HepG2 (cell line): ENCODE results near the gene TPP2. TPM values are rescaled to one million over a fixed set of nuclear protein-coding genes. Genes with fewer than 3 reads are reported as not detected.

Experiments
- ATAC-seq: fragments of 200-7000 bp; cut with Tn5 transposase; 3 replicates; pipeline ENCODE4 v1.9.1; 2020; ENCODE audit warnings: mild to moderate bottlenecking, moderate library complexity
- BruUV-seq: library from RNA; stranded (reverse); fragments of 400-500 nt; replicated peaks from 2 replicates; lab custom pipeline; 2021; lab: Mats Ljungman, UMichigan
- CTCF ChIA-PET: fragments of 300-600 bp; formaldehyde crosslinking; extraction: SDS; loops from one replicate; lab custom pipeline; 2021; ENCODE audit warnings: low total read pairs, inconsistent platforms, low intra/inter-chr PET ratio; lab: Yijun Ruan, JAX
- POLR2A ChIA-PET: fragments of 350-600 bp; sonication (Branson Sonifier 250); formaldehyde crosslinking; loops from one replicate; lab custom pipeline; 2020; ENCODE audit warnings: antibody characterized with exemption, inconsistent platforms; lab: Yijun Ruan, JAX
- DNase-seq: peaks from one replicate; pipeline ENCODE4 v3.0.0-alpha.2; 2015; ENCODE audit warnings: low spot score
- FAIRE-seq: peaks from 3 replicates; lab custom pipeline; 2011; peaks lifted over from hg19 to GRCh38; lab: Jason Lieb, UNC
- H2AFZ ChIP-seq: one replicate; pipeline ENCODE4 v1.6.1; 2011; ENCODE audit warnings: low read length, inconsistent platforms
- H3K27ac ChIP-seq: fragments of 300-600 bp; 3 replicates; pipeline ENCODE4 v1.8.0; 2011; ENCODE audit warnings: mixed run types, mild to moderate bottlenecking, mixed read lengths, low read length, inconsistent platforms; ENCODE audit not compliant: insufficient read depth; ENCODE audit errors: extremely low read length
- H3K27me3 ChIP-seq, 2 experiments: fragments of 200-600 bp in 1 of 2; 2 replicates in 1 of 2; 3 replicates in 1 of 2; pipeline versions ENCODE4 v1.6.0 to v1.8.0; 2011; ENCODE audit warnings: low read length in 2 of 2, mild to moderate bottlenecking in 2 of 2, moderate library complexity in 2 of 2, inconsistent platforms in 1 of 2; ENCODE audit not compliant: insufficient read depth in 2 of 2, control insufficient read depth in 1 of 2
- H3K36me3 ChIP-seq, 2 experiments: fragments of 200-600 bp in 1 of 2; replicated peaks in 1 of 2; 2 replicates in 1 of 2; 3 replicates in 1 of 2; pipeline versions ENCODE4 v1.5.1 to v1.8.0; 2011; ENCODE audit warnings: low read length in 2 of 2, inconsistent platforms in 1 of 2; ENCODE audit not compliant: insufficient read depth in 2 of 2, control insufficient read depth in 1 of 2
- H3K4me1 ChIP-seq: 2 replicates; pipeline ENCODE4 v1.5.1; 2012; ENCODE audit warnings: low read length, inconsistent platforms; ENCODE audit not compliant: insufficient read depth
- H3K4me2 ChIP-seq: 2 replicates; pipeline ENCODE4 v1.6.0; 2011; ENCODE audit warnings: low read depth, low read length, inconsistent platforms
- H3K4me3 ChIP-seq, 3 experiments: fragments of 200-600 bp in 1 of 3; sonication (generic), shearing (Covaris generic) in 1 of 3; replicated peaks in 1 of 3; 2 replicates each; pipeline ENCODE4 v1.5.1; 2011 to 2016; ENCODE audit warnings: low read length in 3 of 3, inconsistent platforms in 2 of 3, low read depth in 2 of 3, mild to moderate bottlenecking in 2 of 3, control low read depth in 1 of 3, mixed read lengths in 1 of 3; ENCODE audit not compliant: insufficient read depth in 1 of 3
- H3K79me2 ChIP-seq: one replicate; pipeline ENCODE4 v1.6.1; 2011; ENCODE audit warnings: low read length, inconsistent platforms; ENCODE audit not compliant: insufficient read depth
- H3K9ac ChIP-seq: 2 replicates; pipeline ENCODE4 v1.6.0; 2011; ENCODE audit warnings: mild to moderate bottlenecking, low read depth, low read length, inconsistent platforms; ENCODE audit not compliant: insufficient read depth
- H3K9me3 ChIP-seq: 2 replicates; pipeline ENCODE4 v1.5.1; 2012; ENCODE audit warnings: mild to moderate bottlenecking, low read length
- H4K20me1 ChIP-seq: 2 replicates; pipeline ENCODE4 v1.6.0; 2011; ENCODE audit warnings: inconsistent platforms, mild to moderate bottlenecking, low read length, moderate library complexity; ENCODE audit not compliant: insufficient read depth
- AGO2 ChIP-seq: fragments of 200-400 bp; formaldehyde crosslinking; optimal IDR thresholded peaks from 2 replicates; pipeline ENCODE3; 2017; ENCODE audit warnings: mild to moderate bottlenecking, low read depth, low read length, moderate library complexity
- ARID2 ChIP-seq: sonication (generic); formaldehyde crosslinking; IDR thresholded peaks from 2 replicates; pipeline ENCODE4 v1.8.1; 2022; ENCODE audit warnings: mild to moderate bottlenecking, missing genetic modification reagents, borderline replicate concordance
- ELF3 ChIP-seq: IDR thresholded peaks from 2 replicates; pipeline ENCODE4 v1.6.1; 2016; ENCODE audit warnings: missing genetic modification reagents, missing compliant biosample characterization
- HMGXB4 ChIP-seq, 2 experiments: sonication (generic) in 1 of 2; formaldehyde crosslinking in 1 of 2; IDR thresholded peaks; 2 replicates each; pipeline versions ENCODE4 v1.4.0 to v1.6.1; 2018 to 2020; ENCODE audit warnings: missing genetic modification reagents in 2 of 2, borderline replicate concordance in 1 of 2, low read depth in 1 of 2, mild to moderate bottlenecking in 1 of 2, missing biosample characterization in 1 of 2
- HOXA9 ChIP-seq: sonication (generic); formaldehyde crosslinking; IDR thresholded peaks from 2 replicates; pipeline ENCODE4 v1.8.1; 2022; ENCODE audit warnings: missing genetic modification reagents, mild to moderate bottlenecking, moderate library complexity, borderline replicate concordance
- ISX ChIP-seq: sonication (generic); formaldehyde crosslinking; conservative IDR thresholded peaks from 2 replicates; pipeline ENCODE4 v1.5.0; 2020; ENCODE audit warnings: missing genetic modification reagents
- MLLT10 ChIP-seq: sonication (generic); formaldehyde crosslinking; IDR thresholded peaks from 2 replicates; pipeline ENCODE4 v1.4.0; 2020; ENCODE audit warnings: missing genetic modification reagents
- NR0B2 ChIP-seq: sonication (generic); formaldehyde crosslinking; IDR thresholded peaks from 2 replicates; pipeline ENCODE4 v1.4.0; 2020; ENCODE audit warnings: mild to moderate bottlenecking, missing genetic modification reagents
- PHF5A ChIP-seq: IDR thresholded peaks from one replicate; pipeline ENCODE4 v1.6.1; 2018; ENCODE audit warnings: low read depth, missing genetic modification reagents; ENCODE audit not compliant: unreplicated experiment
- POGK ChIP-seq: sonication (generic); formaldehyde crosslinking; conservative IDR thresholded peaks from 2 replicates; pipeline ENCODE4 v1.8.0; 2022; ENCODE audit warnings: mild to moderate bottlenecking, moderate library complexity, missing genetic modification reagents
- POLR2AphosphoS2 ChIP-seq: IDR thresholded peaks from 2 replicates; pipeline ENCODE4 v1.6.1; 2011; ENCODE audit warnings: low read depth, low read length, improper control_type of control experiment
- RAD51 ChIP-seq: fragments of 450-650 bp; IDR thresholded peaks from 2 replicates; pipeline ENCODE4 v1.6.1; 2016; ENCODE audit warnings: borderline replicate concordance
- THAP8 ChIP-seq: sonication (generic); formaldehyde crosslinking; IDR thresholded peaks from 2 replicates; pipeline ENCODE4 v1.5.1; 2020; ENCODE audit warnings: missing genetic modification reagents, mild to moderate bottlenecking, borderline replicate concordance
- ZNF12 ChIP-seq: sonication (generic); formaldehyde crosslinking; IDR thresholded peaks from 2 replicates; pipeline ENCODE4 v1.5.0; 2020; ENCODE audit warnings: missing genetic modification reagents
- ZNF235 ChIP-seq: sonication (generic); formaldehyde crosslinking; IDR thresholded peaks from 2 replicates; pipeline ENCODE4 v1.8.1; 2023; ENCODE audit warnings: mild to moderate bottlenecking, missing genetic modification reagents, borderline replicate concordance
- ZNF30 ChIP-seq: sonication (generic); formaldehyde crosslinking; IDR thresholded peaks from 2 replicates; pipeline ENCODE4 v1.5.0; 2020; ENCODE audit warnings: mild to moderate bottlenecking, missing genetic modification reagents
- ZNF512 ChIP-seq: sonication (generic); formaldehyde crosslinking; IDR thresholded peaks from 2 replicates; pipeline ENCODE4 v1.4.0; 2020; ENCODE audit warnings: mild to moderate bottlenecking, missing genetic modification reagents
- WGBS: methylation state at CpG from one replicate; pipeline ENCODE4 v1.1.6; 2017; ENCODE audit warnings: low lambda C conversion rate; 5-methylcytosine and 5-hydroxymethylcytosine counted together
- in situ Hi-C: cut with HindIII; loops from 2 replicates; pipeline ENCODE4 v1.10.0; 2017; ENCODE audit warnings: low pct_unique_long_range_greater_than_20kb; ENCODE audit not compliant: extremely low pct_ligation_motif_present
- intact Hi-C: fragments of 100-400 bp; cut with micrococcal nuclease; formaldehyde crosslinking; loops from one replicate; pipeline ENCODE4 v1.10.0; 2022; ENCODE audit not compliant: unreplicated experiment
- polyA plus RNA-seq, 8 experiments: library from polyadenylated mRNA; depleted of rRNA in 3 of 8; stranded (reverse) in 7 of 8; unstranded in 1 of 8; fragments of >200 nt; fragmentation: Illumina TruSeq in 4 of 8; extraction: Trizol in 4 of 8; gene quantifications; 2 replicates each; pipeline versions ENCODE4 v1.2.1 to v1.2.3, GENCODE V29; 2011 to 2016; ENCODE audit warnings: low read depth in 4 of 8, missing spikeins in 1 of 8, mixed read lengths in 1 of 8; ENCODE audit not compliant: insufficient read depth in 1 of 8
- total RNA-seq, 5 experiments: library from RNA; depleted of rRNA; stranded (reverse); fragments of >200 nt; fragmentation: Illumina TruSeq; extraction: Trizol; gene quantifications; 2 replicates each; pipeline ENCODE4 v1.2.3, GENCODE V29; 2016; ENCODE audit warnings: low read depth in 1 of 5

TPP2 gene
- total and polyA plus RNA-seq, 2 of the 13 experiments (the other 11 are each of a cell fraction or from before 2014, with no cell fraction given) = 16.4 to 52.1 TPM

- ChIA-PET CTCF (no interaction called here), POLR2A (no interaction called here)
- Histone ChIP-seq H3K4me3 (no peak overlapping the region), H3K27ac (no peak overlapping the region), H3K36me3 (no peaks in the 10 kb centered on the region), H3K4me1 (peaks cover 12% of the 10 kb centered on the region), H3K9ac (no peak overlapping the region), H2AFZ (no peak overlapping the region), H3K79me2 (no peaks in the 10 kb centered on the region), H3K27me3 (0 out of 5 replicates have a peak, but pooled peaks cover 0 to 2% of the 10 kb centered on the region in 2 experiments), H3K9me3 (no peaks in the 10 kb centered on the region), H4K20me1 (no peaks in the 10 kb centered on the region), H3K4me2 (no peak overlapping the region)
- in situ Hi-C loops = loop anchor here (25.0 kb wide), 3 partner anchors 427 to 777 kb away; no protein-coding TSS in a partner anchor
- ATAC-seq = no peak
- 7% methylated on average over 4 of the region's 4 CpGs for WGBS
- intact Hi-C loops = no loop called here
- no peak for DNase-seq
- BruUV-seq = no TSS peak
- FAIRE-seq = no peak
- TF ChIP-seq ELF3 (CRISPR knock-in tag) (no peak), POLR2AphosphoS2 (no peak), THAP8 (CRISPR knock-in tag) (no peak), HOXA9 (CRISPR knock-in tag) (no peak), AGO2 (no peak), NR0B2 (CRISPR knock-in tag) (no peak), ZNF512 (no peak), PHF5A (CRISPR knock-in tag) (no peak), ISX (CRISPR knock-in tag) (no peak), ARID2 (CRISPR knock-in tag) (no peak), POGK (CRISPR knock-in tag) (no peak), HMGXB4 (CRISPR knock-in tag; IDR thresholded peaks at IDR 0.05; ENCODE audit: borderline replicate concordance in 1 of 2, low read depth in 1 of 2) (no peak), ZNF235 (no peak), MLLT10 (CRISPR knock-in tag) (no peak), ZNF30 (no peak), RAD51 (no peak), ZNF12 (no peak)
Observed at GRCh38 chr13:102564564-102564963, 32.2 kb upstream of the TPP2 start.
